ENCODE measurements around the gene RAB26. TPM values are rescaled to one million over a fixed set of nuclear protein-coding genes. Genes with fewer than 3 reads are reported as not detected.

Gene RAB26
- total RNA-seq, 1 donor from 2014 or later: 1.5 TPM

DNA sequence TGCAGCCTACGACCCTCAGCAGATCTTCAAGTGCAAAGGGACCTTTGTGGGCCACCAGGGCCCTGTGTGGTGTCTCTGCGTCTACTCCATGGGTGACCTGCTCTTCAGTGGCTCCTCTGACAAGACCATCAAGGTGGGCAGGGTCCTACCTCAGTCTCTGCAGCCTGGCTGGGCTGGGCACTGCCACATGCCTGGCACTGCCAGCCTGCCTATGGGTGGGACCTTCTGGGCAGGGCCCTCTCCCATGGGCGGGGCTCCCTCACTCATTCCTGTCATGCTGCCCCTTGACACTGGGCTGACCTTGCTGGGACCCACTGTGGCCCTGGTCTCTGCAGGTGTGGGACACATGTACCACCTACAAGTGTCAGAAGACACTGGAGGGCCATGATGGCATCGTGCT, 25.5 kb downstream of the RAB26 start:
- Histone ChIP-seq H3K4me3 (no peak overlapping the region), H3K27ac (no peak overlapping the region), H3K4me1 (no peaks in the 10 kb centered on the region), H3K9me3 (no peaks in the 10 kb centered on the region), H3K27me3 (no peaks in the 10 kb centered on the region), H3K36me3 (peaks cover 0 to 60% of the 10 kb centered on the region in 2 donors)
- intact Hi-C loops (cut with DNase I): no loop called here
- TF ChIP-seq, protein P1, sequence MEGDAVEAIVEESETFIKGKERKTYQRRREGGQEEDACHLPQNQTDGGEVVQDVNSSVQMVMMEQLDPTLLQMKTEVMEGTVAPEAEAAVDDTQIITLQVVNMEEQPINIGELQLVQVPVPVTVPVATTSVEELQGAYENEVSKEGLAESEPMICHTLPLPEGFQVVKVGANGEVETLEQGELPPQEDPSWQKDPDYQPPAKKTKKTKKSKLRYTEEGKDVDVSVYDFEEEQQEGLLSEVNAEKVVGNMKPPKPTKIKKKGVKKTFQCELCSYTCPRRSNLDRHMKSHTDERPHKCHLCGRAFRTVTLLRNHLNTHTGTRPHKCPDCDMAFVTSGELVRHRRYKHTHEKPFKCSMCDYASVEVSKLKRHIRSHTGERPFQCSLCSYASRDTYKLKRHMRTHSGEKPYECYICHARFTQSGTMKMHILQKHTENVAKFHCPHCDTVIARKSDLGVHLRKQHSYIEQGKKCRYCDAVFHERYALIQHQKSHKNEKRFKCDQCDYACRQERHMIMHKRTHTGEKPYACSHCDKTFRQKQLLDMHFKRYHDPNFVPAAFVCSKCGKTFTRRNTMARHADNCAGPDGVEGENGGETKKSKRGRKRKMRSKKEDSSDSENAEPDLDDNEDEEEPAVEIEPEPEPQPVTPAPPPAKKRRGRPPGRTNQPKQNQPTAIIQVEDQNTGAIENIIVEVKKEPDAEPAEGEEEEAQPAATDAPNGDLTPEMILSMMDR (IDR thresholded peaks at IDR 0.05): no peak
- TF ChIP-seq POLR2A (IDR thresholded peaks at IDR 0.05) (no peak), POLR2AphosphoS5 (IDR thresholded peaks at IDR 0.05; ENCODE audit: insufficient read depth in 1 of 2, low read depth in 1 of 2) (no peak)
- no peak for DNase-seq (ENCODE audit: extremely low spot score in 2 of 2)

DNA sequence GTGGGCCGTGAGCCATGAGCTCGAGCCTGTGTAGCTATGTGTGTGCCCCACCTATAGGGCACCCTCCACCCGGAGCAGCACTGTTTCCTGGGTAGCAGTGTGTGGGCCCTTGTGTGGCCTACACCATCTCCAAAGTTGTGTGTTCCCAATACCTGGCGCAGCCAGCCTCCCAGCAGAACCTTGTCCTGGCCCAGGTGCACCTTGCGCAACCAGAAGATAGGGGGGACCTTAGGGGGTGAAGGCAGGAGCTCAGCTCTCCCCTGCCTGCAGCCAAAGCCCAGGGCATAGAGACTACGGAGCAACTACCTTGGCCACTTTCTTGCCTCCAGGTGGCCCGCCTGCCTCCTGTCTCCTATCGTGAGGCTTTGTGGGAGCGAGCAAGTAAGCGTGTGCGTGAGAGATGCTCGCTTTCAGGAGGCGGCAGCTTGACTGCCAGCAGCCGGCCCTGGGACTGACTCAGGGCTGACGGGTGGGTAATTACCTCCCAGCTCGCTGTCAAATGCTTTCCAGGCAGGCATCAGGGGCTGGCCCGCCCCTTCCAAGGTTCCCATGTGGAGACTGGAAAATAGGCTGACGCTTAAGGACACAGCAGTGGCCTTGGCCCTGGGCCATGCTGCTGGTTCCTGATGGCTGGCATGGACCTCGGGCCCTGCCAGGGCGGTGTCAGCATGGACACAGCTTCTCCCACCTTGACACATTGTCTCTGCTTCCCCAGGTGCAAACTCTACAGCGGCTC, 26.1 kb downstream of the RAB26 start:
- peaks cover 4% of the 10 kb centered on the region for H3K4me1 ChIP-seq

DNA sequence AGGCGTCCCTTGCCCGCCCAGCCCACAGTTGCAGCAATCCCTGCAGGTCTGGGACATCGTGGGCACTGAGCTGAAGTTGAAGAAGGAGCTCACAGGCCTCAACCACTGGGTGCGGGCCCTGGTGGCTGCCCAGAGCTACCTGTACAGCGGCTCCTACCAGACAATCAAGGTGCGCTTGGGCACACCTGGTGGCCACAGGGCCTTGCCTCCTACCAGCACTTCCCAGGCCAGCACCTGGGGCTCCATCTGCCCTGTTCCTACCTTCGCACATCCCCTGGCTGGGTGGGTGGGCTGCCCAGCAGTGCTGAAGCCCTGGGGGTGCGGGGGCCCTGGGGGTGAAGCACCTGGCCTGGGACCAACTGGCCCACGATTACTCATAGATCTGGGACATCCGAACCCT, 27.0 kb downstream of the RAB26 start:
- H3K4me3 ChIP-seq: no peak overlapping the region
- H3K9me3 ChIP-seq: no peaks in the 10 kb centered on the region
- peaks cover 6% of the 10 kb centered on the region for H3K4me1 ChIP-seq
- TF ChIP-seq, protein P1 (IDR thresholded peaks at IDR 0.05): no peak
- TF ChIP-seq POLR2A (IDR thresholded peaks at IDR 0.05): no peak
- no peak for TF ChIP-seq POLR2AphosphoS5 (IDR thresholded peaks at IDR 0.05; ENCODE audit: insufficient read depth in 1 of 2, low read depth in 1 of 2)
- intact Hi-C loops (cut with DNase I): no loop called here
- H3K36me3 ChIP-seq: peaks cover 0 to 54% of the 10 kb centered on the region in 2 donors
- no peak for DNase-seq (ENCODE audit: extremely low spot score in 2 of 2)
- H3K27me3 ChIP-seq: no peaks in the 10 kb centered on the region
- no peak overlapping the region for H3K27ac ChIP-seq

More for the DNA sequence above, 26.1 kb downstream of the RAB26 start:
- H3K4me3 ChIP-seq: no peak overlapping the region
- intact Hi-C loops (cut with DNase I): no loop called here
- TF ChIP-seq POLR2AphosphoS5 (IDR thresholded peaks at IDR 0.05; ENCODE audit: insufficient read depth in 1 of 2, low read depth in 1 of 2) (no peak), POLR2A (IDR thresholded peaks at IDR 0.05) (no peak)
- TF ChIP-seq, protein P1 (IDR thresholded peaks at IDR 0.05): no peak
- H3K27ac ChIP-seq: no peak overlapping the region
- H3K27me3 ChIP-seq: no peaks in the 10 kb centered on the region
- H3K9me3 ChIP-seq: no peaks in the 10 kb centered on the region
- DNase-seq (ENCODE audit: extremely low spot score in 2 of 2): no peak
- H3K36me3 ChIP-seq: peaks cover 0 to 56% of the 10 kb centered on the region in 2 donors

DNA sequence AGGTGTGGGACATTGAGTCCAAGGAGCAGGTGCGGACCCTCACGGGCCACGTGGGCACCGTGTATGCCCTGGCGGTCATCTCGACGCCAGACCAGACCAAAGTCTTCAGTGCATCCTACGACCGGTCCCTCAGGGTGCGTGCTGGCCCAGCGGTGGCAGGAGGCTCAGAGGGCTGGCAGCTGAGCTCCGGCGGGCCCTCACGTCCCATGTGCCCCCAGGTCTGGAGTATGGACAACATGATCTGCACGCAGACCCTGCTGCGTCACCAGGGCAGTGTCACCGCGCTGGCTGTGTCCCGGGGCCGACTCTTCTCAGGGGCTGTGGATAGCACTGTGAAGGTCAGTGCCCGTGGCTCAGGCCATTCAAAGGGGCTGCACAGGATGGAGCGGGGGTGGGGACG, 27.6 kb downstream of the RAB26 start:
- H3K27me3 ChIP-seq: no peaks in the 10 kb centered on the region
- DNase-seq (ENCODE audit: extremely low spot score in 2 of 2): no peak
- H3K4me1 ChIP-seq: peaks cover 6% of the 10 kb centered on the region
- TF ChIP-seq POLR2AphosphoS5 (IDR thresholded peaks at IDR 0.05; ENCODE audit: insufficient read depth in 1 of 2, low read depth in 1 of 2) (no peak), POLR2A (IDR thresholded peaks at IDR 0.05) (no peak)
- TF ChIP-seq, protein P1 (IDR thresholded peaks at IDR 0.05): no peak
- intact Hi-C loops (cut with DNase I): no loop called here
- peaks cover 0 to 51% of the 10 kb centered on the region in 2 donors for H3K36me3 ChIP-seq
- H3K9me3 ChIP-seq: no peaks in the 10 kb centered on the region
- H3K27ac ChIP-seq: no peak overlapping the region
- H3K4me3 ChIP-seq: no peak overlapping the region

DNA sequence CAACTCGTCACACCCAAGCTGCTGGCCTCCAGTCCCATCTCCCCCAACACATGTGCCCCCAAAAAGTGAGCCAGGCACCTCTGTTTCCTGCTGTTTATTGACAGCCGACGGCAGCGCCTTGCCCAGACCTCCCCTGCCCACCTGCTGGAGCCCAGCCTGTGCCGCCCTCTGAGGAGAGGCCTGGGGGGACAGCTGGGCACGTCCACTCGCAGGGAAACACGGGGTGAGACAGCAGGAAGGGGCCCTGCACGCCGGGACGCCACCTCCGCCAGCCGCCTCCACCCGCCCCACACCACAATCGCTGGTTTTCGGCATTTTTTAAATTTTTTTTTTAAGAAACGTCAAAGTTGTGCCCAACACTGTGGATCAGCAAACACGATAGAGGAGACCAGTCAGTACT, 28.7 kb downstream of the RAB26 start:
- TF ChIP-seq POLR2A (IDR thresholded peaks at IDR 0.05): no peak
- Histone ChIP-seq H3K4me1 (peaks cover 6% of the 10 kb centered on the region), H3K27ac (no peak overlapping the region), H3K9me3 (no peaks in the 10 kb centered on the region), H3K36me3 (peaks cover 0 to 40% of the 10 kb centered on the region in 2 donors), H3K27me3 (no peaks in the 10 kb centered on the region), H3K4me3 (no peak overlapping the region)
- DNase-seq (ENCODE audit: extremely low spot score in 2 of 2): no peak
- intact Hi-C loops (cut with DNase I): no loop called here

Data from vagina (tissue), 2 donors.